Measurements from ENCODE around the gene USH1C.

USH1C gene

DNA sequence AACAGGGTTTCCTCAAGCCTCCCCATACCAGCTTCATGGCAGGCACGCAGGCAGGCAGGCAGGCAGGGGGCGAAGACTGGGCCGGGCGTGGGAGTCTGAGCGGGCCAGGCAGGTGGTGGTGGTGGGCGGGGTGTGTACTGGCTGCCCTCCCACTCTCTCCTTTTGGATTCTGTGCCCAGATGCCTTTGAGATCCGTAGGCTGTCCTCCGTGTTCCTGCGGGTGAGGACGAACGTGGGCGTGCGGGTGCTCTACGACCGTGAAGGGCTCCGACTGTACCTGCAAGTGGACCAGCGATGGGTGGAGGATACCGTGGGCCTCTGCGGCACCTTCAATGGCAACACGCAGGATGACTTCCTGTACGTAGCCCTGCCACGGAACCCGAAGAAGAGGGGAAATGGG is 25.8 kb upstream of the USH1C start:
- Histone ChIP-seq H3K4me3 (ENCODE audit: low read length) (no peak overlapping the region), H3K9ac (ENCODE audit: low read length) (no peak overlapping the region), H3K4me1 (ENCODE audit: low read length) (no peaks in the 10 kb centered on the region), H3K4me2 (ENCODE audit: low read depth, low read length) (no peak overlapping the region), H4K20me1 (ENCODE audit: insufficient read depth, low read length) (no peaks in the 10 kb centered on the region), H2AFZ (ENCODE audit: low read length) (no peak overlapping the region), H3K27ac (ENCODE audit: low read length) (no peak overlapping the region), H3K27me3 (replicated peaks; ENCODE audit: insufficient read depth, low read length) (no peaks in the 10 kb centered on the region), H3K79me2 (ENCODE audit: low read length) (no peaks in the 10 kb centered on the region), H3K36me3 (replicated peaks; ENCODE audit: insufficient read depth, low read length) (no peaks in the 10 kb centered on the region), H3K9me3 (replicated peaks; ENCODE audit: insufficient read depth, low read length) (no peaks in the 10 kb centered on the region), H3F3A (ENCODE audit: insufficient read depth, low read length) (no peaks in the 10 kb centered on the region), H3K9me2 (replicated peaks; ENCODE audit: insufficient read depth, low read length) (no peaks in the 10 kb centered on the region)
- TF ChIP-seq, protein P1, sequence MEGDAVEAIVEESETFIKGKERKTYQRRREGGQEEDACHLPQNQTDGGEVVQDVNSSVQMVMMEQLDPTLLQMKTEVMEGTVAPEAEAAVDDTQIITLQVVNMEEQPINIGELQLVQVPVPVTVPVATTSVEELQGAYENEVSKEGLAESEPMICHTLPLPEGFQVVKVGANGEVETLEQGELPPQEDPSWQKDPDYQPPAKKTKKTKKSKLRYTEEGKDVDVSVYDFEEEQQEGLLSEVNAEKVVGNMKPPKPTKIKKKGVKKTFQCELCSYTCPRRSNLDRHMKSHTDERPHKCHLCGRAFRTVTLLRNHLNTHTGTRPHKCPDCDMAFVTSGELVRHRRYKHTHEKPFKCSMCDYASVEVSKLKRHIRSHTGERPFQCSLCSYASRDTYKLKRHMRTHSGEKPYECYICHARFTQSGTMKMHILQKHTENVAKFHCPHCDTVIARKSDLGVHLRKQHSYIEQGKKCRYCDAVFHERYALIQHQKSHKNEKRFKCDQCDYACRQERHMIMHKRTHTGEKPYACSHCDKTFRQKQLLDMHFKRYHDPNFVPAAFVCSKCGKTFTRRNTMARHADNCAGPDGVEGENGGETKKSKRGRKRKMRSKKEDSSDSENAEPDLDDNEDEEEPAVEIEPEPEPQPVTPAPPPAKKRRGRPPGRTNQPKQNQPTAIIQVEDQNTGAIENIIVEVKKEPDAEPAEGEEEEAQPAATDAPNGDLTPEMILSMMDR (IDR thresholded peaks at IDR 0.05; ENCODE audit: low read length) = no peak
- TF ChIP-seq EZH2phosphoT487 (IDR thresholded peaks at IDR 0.05; ENCODE audit: low read length) (no peak), EZH2 (optimal IDR thresholded peaks at IDR 0.05; ENCODE audit: low read depth, low read length) (no peak)
- DNase-seq = no peak

DNA sequence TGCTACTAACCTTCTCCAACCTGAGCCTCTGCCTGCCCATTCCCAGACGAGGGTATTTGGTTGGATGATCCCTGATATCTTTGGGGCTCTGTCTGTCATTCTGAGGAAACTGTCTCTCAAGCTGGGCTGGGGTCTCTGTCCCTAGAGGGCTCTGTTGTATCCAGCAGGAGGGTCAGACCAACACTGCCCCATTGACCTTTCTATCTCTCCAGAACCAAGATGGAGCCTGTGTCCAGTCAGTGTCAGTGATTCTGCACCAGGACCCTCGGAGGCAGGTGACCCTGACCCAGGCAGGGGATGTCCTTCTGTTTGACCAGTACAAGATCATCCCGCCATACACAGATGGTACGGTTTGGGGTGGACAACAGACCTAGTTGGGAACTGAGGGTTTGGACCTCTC is 24.7 kb upstream of the USH1C start:
- H3F3A ChIP-seq (ENCODE audit: insufficient read depth, low read length) = no peaks in the 10 kb centered on the region
- no peaks in the 10 kb centered on the region for H3K27me3 ChIP-seq (replicated peaks; ENCODE audit: insufficient read depth, low read length)
- H3K9me3 ChIP-seq (replicated peaks; ENCODE audit: insufficient read depth, low read length) = no peaks in the 10 kb centered on the region
- H3K9ac ChIP-seq (ENCODE audit: low read length) = no peak overlapping the region
- H3K79me2 ChIP-seq (ENCODE audit: low read length) = no peaks in the 10 kb centered on the region
- no peak for DNase-seq
- no peak overlapping the region for H2AFZ ChIP-seq (ENCODE audit: low read length)
- H3K4me1 ChIP-seq (ENCODE audit: low read length) = no peaks in the 10 kb centered on the region
- no peaks in the 10 kb centered on the region for H3K36me3 ChIP-seq (replicated peaks; ENCODE audit: insufficient read depth, low read length)
- H3K4me3 ChIP-seq (ENCODE audit: low read length) = no peak overlapping the region
- H3K27ac ChIP-seq (ENCODE audit: low read length) = no peak overlapping the region
- no peaks in the 10 kb centered on the region for H4K20me1 ChIP-seq (ENCODE audit: insufficient read depth, low read length)
- H3K4me2 ChIP-seq (ENCODE audit: low read depth, low read length) = no peak overlapping the region
- no peak for TF ChIP-seq EZH2phosphoT487 (IDR thresholded peaks at IDR 0.05; ENCODE audit: low read length)
- H3K9me2 ChIP-seq (replicated peaks; ENCODE audit: insufficient read depth, low read length) = no peaks in the 10 kb centered on the region

DNA sequence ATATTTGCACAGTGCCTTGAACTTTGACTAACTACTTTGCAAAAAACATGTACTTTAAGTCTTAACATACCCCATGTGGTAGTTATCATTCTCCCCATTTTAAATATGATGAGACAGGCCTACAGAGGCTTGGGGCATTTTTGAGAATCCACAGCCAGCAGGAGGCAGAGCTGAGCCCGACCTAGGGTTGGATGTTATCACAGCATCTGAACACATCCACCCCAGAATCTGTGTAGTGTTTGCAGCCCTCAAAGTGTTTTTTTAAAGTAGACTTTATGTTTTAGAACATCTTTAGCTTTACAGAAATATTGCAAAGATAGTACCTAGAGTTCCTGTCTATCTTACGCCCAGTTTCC is 20.4 kb upstream of the USH1C start:
- Histone ChIP-seq H3K79me2 (ENCODE audit: low read length) (no peaks in the 10 kb centered on the region), H3K4me1 (ENCODE audit: low read length) (no peaks in the 10 kb centered on the region), H3K27ac (ENCODE audit: low read length) (no peak overlapping the region), H4K20me1 (ENCODE audit: insufficient read depth, low read length) (no peaks in the 10 kb centered on the region), H2AFZ (ENCODE audit: low read length) (no peak overlapping the region), H3K4me2 (ENCODE audit: low read depth, low read length) (no peak overlapping the region), H3F3A (ENCODE audit: insufficient read depth, low read length) (no peaks in the 10 kb centered on the region), H3K9ac (ENCODE audit: low read length) (no peak overlapping the region), H3K9me2 (replicated peaks; ENCODE audit: insufficient read depth, low read length) (no peaks in the 10 kb centered on the region), H3K27me3 (replicated peaks; ENCODE audit: insufficient read depth, low read length) (0 out of 2 replicates have a peak, but pooled peaks cover 3% of the 10 kb centered on the region), H3K9me3 (replicated peaks; ENCODE audit: insufficient read depth, low read length) (no peaks in the 10 kb centered on the region), H3K36me3 (replicated peaks; ENCODE audit: insufficient read depth, low read length) (no peaks in the 10 kb centered on the region), H3K4me3 (ENCODE audit: low read length) (no peak overlapping the region)
- DNase-seq = no peak
- no peak for TF ChIP-seq EZH2 (optimal IDR thresholded peaks at IDR 0.05; ENCODE audit: low read depth, low read length)
- TF ChIP-seq, protein P1 (IDR thresholded peaks at IDR 0.05; ENCODE audit: low read length) = peak; percentile 43

DNA sequence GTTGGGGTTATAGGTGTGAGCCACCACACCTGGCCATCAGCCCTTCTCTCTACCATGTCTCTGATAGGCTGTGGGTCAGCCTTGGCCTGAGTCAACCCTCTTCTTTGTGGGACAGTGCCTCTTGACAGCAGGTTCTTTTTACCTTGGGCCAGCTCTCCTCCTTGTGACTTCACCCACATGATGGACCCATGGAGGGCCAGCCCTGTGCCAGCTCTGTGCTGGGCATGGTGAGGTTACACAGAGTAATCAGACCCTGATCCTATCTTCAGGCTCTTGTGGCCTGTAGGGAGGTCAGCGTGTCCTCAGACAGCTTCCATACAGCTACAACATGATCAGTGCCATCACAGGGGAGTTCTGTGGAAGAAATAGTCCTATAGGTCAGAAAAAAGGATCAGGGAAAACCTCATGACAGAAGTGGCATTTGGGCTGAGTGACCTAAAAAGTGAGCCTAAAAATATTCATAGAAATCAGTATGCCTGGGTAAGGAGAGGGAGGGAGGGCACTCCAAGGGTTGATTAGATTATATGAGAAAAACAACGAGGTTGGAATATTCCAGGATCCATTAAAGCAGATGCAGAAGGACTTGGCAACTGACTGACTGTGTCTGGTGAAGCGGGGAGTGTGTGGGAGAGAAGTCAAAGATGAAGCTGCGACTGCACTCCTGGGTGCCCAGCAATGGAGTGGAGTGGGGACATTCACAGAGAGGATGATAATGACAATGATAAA is 19.9 kb upstream of the USH1C start:
- H3K36me3 ChIP-seq (replicated peaks; ENCODE audit: insufficient read depth, low read length) = no peaks in the 10 kb centered on the region
- no peak overlapping the region for H3K4me3 ChIP-seq (ENCODE audit: low read length)
- H3K9ac ChIP-seq (ENCODE audit: low read length) = no peak overlapping the region
- H3K4me1 ChIP-seq (ENCODE audit: low read length) = no peaks in the 10 kb centered on the region
- H3F3A ChIP-seq (ENCODE audit: insufficient read depth, low read length) = no peaks in the 10 kb centered on the region
- no peak overlapping the region for H3K27ac ChIP-seq (ENCODE audit: low read length)
- H3K9me2 ChIP-seq (replicated peaks; ENCODE audit: insufficient read depth, low read length) = no peaks in the 10 kb centered on the region
- no peak overlapping the region for H2AFZ ChIP-seq (ENCODE audit: low read length)
- H3K79me2 ChIP-seq (ENCODE audit: low read length) = no peaks in the 10 kb centered on the region
- H3K9me3 ChIP-seq (replicated peaks; ENCODE audit: insufficient read depth, low read length) = no peaks in the 10 kb centered on the region
- H3K27me3 ChIP-seq (replicated peaks; ENCODE audit: insufficient read depth, low read length) = 0 out of 2 replicates have a peak, but pooled peaks cover 3% of the 10 kb centered on the region
- no peaks in the 10 kb centered on the region for H4K20me1 ChIP-seq (ENCODE audit: insufficient read depth, low read length)
- no peak overlapping the region for H3K4me2 ChIP-seq (ENCODE audit: low read depth, low read length)
- TF ChIP-seq, protein P1 (IDR thresholded peaks at IDR 0.05; ENCODE audit: low read length) = no peak
- TF ChIP-seq EZH2 (optimal IDR thresholded peaks at IDR 0.05; ENCODE audit: low read depth, low read length) (no peak), EZH2phosphoT487 (IDR thresholded peaks at IDR 0.05; ENCODE audit: low read length) (no peak)
- DNase-seq = no peak

All from MM.1S (cell line).